ENCODE measurements around the gene MRPL51.

Gene MRPL51

DNA sequence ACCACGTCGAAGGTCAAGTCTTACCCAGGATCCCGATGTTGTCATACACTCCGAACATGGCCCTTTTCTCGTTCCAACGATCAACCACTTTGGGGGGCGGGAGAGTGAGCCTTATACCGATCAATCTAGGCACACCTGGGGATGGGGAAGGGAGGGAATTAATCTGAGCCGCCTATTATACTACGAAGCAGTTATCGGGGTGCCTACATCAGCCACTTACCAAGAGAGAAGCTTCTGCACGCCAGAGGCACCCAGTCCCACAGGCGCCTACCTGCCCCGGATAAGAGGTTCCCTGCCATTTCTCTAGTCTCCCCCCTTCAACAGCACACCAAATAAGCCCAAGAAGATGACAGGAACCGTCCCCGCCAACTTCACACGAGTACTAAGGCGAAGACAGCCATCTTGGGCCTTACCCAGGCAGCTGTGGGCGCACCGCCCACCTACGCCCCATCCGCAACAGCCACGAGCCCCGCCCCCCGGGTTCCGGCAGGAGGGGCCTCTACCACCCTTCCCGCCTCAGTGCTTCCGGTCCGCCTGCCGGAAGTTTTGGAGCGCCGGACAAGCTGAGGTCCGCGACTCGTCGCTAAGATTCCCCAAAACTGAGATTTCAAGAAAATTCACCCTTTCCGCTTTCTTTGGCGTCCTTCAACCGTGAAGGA is at the start of gene MRPL51:
Gene MRPL51 (minus strand): TSS at position 425 of the 659 bp plus-strand sequence. CDS start 126 bp downstream, at position 299.
- DNase-seq (ENCODE audit: low spot score), result peak; percentile 95

DNA sequence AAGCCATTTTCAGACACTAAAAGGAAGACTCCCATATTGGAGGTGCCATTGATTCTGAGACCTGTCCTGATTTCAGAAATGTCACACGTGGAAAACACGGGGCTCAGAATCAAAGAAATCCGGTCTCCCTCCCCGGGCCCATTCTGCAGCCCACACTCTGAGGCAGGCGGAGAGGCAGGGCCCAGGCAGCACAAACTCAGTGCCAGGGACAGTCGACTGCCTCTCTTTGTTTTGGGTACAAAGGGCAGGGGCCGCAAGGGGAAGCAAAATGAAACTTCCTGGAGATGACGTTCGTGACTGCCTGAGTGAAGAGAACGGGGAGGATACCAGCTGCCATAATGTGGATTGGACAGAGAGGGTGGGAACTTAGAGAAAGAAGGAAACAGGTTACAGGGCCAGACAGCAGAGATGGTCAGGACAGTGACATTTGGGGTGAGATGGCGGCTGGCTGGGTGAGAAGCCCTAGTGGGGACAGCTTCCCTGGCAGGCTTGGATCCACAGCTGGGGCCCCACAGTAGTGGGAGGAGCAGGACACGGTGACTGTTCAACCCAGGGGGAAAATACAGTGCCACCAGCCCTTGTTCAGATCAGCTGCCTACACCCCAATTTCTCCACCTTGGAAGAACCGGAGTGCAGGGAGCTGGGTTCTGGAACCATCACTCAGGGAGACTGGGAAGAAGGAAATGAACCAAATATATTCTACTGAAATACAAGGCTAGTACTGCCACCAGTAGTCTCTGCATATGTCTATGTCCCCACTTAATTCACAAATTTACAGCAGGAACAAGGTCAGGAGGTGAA is 49.3 kb upstream of the MRPL51 start:
- DNase-seq (ENCODE audit: low spot score), result no peak

DNA sequence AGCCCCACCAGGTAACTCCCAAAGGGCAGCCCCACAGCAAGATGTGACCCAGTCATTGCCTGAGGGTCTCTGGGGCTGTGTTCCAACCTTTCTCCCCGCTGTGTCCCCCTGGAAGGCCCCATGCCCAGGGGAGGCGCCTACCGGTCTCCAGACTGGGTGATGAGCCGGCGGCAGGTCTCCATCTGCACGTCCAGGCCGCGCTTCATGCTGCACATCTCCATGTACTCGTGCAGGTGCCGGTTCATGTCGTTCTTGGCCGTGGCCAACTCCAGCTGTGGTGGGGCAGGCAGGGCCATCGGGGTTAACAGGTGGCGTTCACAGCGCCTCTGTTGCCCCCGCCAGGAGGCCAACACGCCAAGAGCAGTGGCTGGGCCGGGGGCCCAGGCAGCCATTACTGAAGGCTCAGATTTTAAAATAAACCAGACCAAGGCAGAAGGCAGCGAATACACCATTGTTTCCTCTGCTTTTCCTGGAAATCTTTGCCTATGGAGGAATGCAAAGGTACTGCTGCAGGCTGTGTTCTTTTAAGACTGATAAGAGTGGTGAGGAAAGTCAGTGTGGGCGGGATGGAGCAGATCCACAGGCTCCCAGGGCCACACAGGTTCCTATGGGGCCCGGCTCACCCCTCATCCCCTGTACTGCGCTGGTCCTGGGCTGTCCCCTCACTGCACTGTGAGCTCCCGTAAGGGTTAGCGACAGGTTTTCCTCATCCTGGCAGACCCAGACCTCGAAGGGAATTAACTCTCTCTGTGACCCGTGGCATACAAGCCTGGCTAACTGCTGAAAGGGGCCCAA is 48.5 kb upstream of the MRPL51 start:
- DNase-seq (ENCODE audit: low spot score), result no peak

DNA sequence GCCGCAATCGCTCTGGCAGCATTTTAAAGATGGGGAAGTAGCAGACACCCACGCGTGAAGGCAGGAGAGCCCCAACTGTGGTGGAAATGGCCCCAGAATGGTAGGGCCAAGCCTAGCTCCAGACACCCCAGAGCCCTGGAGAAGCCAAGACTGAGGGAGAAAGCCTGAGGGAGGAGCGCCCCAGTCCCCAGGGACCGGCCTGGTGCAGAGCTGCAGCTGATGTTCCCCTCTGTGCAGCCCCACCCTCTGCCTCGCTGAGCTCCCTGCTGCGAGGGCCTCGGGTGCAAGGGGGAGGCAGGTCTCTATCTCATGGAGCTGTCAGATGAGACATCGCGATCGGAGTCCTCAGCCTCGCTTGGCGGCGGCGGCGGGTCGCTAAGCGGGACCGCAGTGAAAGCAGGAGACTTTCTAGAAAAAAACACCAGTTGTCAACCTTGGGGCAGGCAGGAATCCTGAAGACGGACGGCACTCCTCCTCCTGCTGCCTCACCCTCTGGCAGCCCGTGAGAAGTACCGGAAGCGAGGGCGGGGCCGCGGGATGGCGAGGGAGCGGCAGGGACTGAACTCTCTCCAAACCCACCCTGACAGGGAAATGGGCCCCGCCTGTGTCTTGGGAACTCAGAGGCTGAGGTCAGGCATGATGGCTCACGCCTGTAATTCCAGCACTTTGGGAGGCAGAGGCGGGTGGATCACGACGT is 47.3 kb upstream of the MRPL51 start:
- no peak for DNase-seq (ENCODE audit: low spot score)

DNA sequence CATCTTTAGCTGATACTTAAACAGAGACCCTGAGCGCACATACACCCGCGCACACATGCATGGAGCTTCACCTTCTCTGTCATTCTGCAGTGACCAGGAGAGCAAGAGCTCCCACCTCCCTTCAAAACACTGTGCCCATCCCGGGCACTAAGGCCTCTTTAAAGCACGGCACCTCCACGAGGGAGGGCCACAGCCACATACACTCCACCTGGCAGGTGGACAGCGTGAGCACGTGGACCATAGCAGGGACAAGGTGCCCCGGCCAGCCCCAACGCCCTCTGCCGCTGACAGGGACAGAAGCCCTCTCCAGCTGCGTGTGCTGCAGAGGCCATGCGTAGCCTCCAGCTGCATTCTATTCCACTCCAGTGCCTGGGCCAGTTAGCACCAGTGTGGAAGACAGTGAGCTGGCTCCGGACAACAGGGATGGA is 46.7 kb upstream of the MRPL51 start:
- peak; percentile 26 for DNase-seq (ENCODE audit: low spot score)

DNA sequence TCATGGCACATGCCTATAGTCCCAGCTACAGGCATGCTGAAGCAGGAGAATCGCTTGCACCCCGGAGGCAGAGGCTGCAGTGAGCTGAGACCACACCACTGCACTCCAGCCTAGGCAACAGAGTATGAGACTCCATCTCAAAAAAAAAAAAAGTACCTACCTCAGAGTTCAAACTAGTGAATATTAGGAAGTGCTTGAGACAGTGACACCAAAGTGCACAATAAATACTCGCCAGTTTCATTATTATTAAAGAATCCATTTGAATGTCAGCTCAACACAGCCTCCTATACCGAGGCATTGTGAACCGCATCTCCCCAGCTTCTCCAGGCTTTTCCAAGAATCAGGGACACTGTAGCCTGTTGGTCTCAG is 46.2 kb upstream of the MRPL51 start:
- DNase-seq (ENCODE audit: low spot score), result peak; percentile 19

DNA sequence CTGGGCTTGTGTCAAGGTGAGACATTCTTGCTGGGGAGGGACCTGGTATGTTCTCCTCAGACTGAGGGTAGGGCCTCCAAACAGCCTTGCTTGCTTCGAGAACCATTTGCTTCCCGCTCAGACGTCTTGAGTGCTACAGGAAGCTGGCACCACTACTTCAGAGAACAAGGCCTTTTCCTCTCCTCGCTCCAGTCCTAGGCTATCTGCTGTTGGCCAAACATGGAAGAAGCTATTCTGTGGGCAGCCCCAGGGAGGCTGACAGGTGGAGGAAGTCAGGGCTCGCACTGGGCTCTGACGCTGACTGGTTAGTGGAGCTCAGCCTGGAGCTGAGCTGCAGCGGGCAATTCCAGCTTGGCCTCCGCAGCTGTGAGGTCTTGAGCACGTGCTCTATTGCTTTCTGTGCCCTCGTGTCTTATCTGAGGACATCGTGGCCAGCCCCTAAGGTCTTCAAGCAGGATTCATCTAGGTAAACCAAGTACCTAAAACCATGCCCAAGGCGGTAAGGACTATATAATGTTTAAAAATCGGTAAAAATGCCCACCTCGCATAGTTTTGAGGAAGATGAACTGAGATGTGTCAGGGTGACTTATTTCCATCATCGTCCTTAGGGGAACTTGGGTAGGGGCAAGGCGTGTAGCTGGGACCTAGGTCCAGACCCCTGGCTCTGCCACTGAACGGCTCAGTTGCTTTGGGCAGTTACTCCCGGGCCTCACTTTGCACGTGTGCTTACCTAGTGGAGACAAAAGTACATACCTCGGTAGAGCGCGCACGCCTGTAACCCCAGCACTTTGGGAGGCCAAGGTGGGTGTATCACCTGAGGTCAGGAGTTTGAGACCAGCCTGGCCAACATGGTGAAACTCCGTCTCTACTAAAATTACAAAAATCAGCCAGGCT is 45.6 kb upstream of the MRPL51 start:
- DNase-seq (ENCODE audit: low spot score), result peak; percentile 69

DNA sequence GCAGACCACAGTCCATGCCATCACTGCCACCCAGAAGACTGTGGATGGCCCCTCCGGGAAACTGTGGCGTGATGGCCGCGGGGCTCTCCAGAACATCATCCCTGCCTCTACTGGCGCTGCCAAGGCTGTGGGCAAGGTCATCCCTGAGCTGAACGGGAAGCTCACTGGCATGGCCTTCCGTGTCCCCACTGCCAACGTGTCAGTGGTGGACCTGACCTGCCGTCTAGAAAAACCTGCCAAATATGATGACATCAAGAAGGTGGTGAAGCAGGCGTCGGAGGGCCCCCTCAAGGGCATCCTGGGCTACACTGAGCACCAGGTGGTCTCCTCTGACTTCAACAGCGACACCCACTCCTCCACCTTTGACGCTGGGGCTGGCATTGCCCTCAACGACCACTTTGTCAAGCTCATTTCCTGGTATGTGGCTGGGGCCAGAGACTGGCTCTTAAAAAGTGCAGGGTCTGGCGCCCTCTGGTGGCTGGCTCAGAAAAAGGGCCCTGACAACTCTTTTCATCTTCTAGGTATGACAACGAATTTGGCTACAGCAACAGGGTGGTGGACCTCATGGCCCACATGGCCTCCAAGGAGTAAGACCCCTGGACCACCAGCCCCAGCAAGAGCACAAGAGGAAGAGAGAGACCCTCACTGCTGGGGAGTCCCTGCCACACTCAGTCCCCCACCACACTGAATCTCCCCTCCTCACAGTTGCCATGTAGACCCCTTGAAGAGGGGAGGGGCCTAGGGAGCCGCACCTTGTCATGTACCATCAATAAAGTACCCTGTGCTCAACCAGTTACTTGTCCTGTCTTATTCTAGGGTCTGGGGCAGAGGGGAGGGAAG is 44.7 kb upstream of the MRPL51 start:
- peak; percentile 87 for DNase-seq (ENCODE audit: low spot score)

DNA sequence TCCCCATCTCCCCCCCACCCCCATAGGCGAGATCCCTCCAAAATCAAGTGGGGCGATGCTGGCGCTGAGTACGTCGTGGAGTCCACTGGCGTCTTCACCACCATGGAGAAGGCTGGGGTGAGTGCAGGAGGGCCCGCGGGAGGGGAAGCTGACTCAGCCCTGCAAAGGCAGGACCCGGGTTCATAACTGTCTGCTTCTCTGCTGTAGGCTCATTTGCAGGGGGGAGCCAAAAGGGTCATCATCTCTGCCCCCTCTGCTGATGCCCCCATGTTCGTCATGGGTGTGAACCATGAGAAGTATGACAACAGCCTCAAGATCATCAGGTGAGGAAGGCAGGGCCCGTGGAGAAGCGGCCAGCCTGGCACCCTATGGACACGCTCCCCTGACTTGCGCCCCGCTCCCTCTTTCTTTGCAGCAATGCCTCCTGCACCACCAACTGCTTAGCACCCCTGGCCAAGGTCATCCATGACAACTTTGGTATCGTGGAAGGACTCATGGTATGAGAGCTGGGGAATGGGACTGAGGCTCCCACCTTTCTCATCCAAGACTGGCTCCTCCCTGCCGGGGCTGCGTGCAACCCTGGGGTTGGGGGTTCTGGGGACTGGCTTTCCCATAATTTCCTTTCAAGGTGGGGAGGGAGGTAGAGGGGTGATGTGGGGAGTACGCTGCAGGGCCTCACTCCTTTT is 44.0 kb upstream of the MRPL51 start:
- peak; percentile 22 for DNase-seq (ENCODE audit: low spot score)

DNA sequence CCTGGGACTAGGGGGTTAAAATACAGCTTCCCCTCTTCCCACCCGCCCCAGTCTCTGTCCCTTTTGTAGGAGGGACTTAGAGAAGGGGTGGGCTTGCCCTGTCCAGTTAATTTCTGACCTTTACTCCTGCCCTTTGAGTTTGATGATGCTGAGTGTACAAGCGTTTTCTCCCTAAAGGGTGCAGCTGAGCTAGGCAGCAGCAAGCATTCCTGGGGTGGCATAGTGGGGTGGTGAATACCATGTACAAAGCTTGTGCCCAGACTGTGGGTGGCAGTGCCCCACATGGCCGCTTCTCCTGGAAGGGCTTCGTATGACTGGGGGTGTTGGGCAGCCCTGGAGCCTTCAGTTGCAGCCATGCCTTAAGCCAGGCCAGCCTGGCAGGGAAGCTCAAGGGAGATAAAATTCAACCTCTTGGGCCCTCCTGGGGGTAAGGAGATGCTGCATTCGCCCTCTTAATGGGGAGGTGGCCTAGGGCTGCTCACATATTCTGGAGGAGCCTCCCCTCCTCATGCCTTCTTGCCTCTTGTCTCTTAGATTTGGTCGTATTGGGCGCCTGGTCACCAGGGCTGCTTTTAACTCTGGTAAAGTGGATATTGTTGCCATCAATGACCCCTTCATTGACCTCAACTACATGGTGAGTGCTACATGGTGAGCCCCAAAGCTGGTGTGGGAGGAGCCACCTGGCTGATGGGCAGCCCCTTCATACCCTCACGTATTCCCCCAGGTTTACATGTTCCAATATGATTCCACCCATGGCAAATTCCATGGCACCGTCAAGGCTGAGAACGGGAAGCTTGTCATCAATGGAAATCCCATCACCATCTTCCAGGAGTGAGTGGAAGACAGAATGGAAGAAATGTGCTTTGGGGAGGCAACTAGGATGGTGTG is 43.1 kb upstream of the MRPL51 start:
- no peak for DNase-seq (ENCODE audit: low spot score)

DNA sequence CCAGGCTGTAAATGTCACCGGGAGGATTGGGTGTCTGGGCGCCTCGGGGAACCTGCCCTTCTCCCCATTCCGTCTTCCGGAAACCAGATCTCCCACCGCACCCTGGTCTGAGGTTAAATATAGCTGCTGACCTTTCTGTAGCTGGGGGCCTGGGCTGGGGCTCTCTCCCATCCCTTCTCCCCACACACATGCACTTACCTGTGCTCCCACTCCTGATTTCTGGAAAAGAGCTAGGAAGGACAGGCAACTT is 42.6 kb upstream of the MRPL51 start:
- no peak for DNase-seq (ENCODE audit: low spot score)

DNA sequence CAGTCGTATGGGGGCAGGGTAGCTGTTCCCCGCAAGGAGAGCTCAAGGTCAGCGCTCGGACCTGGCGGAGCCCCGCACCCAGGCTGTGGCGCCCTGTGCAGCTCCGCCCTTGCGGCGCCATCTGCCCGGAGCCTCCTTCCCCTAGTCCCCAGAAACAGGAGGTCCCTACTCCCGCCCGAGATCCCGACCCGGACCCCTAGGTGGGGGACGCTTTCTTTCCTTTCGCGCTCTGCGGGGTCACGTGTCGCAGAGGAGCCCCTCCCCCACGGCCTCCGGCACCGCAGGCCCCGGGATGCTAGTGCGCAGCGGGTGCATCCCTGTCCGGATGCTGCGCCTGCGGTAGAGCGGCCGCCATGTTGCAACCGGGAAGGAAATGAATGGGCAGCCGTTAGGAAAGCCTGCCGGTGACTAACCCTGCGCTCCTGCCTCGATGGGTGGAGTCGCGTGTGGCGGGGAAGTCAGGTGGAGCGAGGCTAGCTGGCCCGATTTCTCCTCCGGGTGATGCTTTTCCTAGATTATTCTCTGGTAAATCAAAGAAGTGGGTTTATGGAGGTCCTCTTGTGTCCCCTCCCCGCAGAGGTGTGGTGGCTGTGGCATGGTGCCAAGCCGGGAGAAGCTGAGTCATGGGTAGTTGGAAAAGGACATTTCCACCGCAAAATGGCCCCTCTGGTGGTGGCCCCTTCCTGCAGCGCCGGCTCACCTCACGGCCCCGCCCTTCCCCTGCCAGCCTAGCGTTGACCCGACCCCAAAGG is 42.1 kb upstream of the MRPL51 start:
- DNase-seq (ENCODE audit: low spot score), result peak; percentile 61

DNA sequence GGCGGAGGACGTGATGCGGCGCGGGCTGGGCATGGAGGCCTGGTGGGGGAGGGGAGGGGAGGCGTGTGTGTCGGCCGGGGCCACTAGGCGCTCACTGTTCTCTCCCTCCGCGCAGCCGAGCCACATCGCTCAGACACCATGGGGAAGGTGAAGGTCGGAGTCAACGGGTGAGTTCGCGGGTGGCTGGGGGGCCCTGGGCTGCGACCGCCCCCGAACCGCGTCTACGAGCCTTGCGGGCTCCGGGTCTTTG is 41.6 kb upstream of the MRPL51 start:
- DNase-seq (ENCODE audit: low spot score), result no peak

DNA sequence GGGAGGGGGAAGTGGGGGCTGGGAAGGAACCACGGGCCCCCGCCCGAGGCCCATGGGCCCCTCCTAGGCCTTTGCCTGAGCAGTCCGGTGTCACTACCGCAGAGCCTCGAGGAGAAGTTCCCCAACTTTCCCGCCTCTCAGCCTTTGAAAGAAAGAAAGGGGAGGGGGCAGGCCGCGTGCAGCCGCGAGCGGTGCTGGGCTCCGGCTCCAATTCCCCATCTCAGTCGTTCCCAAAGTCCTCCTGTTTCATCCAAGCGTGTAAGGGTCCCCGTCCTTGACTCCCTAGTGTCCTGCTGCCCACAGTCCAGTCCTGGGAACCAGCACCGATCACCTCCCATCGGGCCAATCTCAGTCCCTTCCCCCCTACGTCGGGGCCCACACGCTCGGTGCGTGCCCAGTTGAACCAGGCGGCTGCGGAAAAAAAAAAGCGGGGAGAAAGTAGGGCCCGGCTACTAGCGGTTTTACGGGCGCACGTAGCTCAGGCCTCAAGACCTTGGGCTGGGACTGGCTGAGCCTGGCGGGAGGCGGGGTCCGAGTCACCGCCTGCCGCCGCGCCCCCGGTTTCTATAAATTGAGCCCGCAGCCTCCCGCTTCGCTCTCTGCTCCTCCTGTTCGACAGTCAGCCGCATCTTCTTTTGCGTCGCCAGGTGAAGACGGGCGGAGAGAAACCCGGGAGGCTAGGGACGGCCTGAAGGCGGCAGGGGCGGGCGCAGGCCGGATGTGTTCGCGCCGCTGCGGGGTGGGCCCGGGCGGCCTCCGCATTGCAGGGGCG is 41.0 kb upstream of the MRPL51 start, which contains the start of gene GAPDH:
Gene GAPDH (plus strand): TSS at position 595 of the 772 bp plus-strand sequence. CDS start 316 bp downstream, outside the sequence.
- DNase-seq (ENCODE audit: low spot score), result peak; percentile 98

DNA sequence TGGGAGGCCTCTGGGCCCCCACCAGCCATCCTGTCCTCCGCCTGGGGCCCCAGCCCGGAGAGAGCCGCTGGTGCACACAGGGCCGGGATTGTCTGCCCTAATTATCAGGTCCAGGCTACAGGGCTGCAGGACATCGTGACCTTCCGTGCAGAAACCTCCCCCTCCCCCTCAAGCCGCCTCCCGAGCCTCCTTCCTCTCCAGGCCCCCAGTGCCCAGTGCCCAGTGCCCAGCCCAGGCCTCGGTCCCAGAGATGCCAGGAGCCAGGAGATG is 40.5 kb upstream of the MRPL51 start:
- no peak for DNase-seq (ENCODE audit: low spot score)

DNA sequence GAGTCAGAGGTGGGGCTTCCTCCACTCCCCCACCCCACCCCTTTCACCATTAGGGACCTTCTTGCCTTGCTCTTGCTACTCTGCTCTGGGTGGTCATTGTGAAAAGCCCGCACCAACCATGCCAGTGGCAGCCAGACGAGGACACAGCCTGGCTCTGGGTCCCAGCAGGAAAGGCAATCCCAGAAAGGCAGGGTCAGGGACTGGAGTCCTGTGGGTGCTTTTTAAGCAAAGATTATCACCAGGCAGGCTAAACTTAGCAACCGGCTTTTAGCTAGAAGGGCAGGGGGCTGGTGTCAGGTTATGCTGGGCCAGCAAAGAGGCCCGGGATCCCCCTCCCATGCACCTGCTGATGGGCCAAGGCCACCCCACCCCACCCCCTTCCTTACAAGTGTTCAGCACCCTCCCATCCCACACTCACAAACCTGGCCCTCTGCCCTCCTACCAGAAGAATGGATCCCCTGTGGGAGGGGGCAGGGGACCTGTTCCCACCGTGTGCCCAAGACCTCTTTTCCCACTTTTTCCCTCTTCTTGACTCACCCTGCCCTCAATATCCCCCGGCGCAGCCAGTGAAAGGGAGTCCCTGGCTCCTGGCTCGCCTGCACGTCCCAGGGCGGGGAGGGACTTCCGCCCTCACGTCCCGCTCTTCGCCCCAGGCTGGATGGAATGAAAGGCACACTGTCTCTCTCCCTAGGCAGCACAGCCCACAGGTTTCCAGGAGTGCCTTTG is 40.0 kb upstream of the MRPL51 start:
- DNase-seq (ENCODE audit: low spot score), result peak; percentile 78

Measured in cerebellar cortex (tissue), 1 donor.